ENCODE results near the gene ITGB1BP1.

- no peak for TF ChIP-seq CTCF (IDR thresholded peaks at IDR 0.05)
- TF ChIP-seq POLR2AphosphoS5 (IDR thresholded peaks at IDR 0.05; ENCODE audit: insufficient read depth in 1 of 2, low read depth in 1 of 2), result no peak
- TF ChIP-seq POLR2A (IDR thresholded peaks at IDR 0.05), result no peak
Observed at GRCh38 chr2:9375857-9376428, 47.4 kb downstream of the ITGB1BP1 start.

Measured in vagina (tissue), 2 donors.